Uterus (tissue), 2 donors: ENCODE results near the gene DMRTB1.

Experiments
- CTCF ChIP-seq, 4 experiments: fragments of 200-600 bp in 2 of 4; fragments of 450-650 bp in 2 of 4; sonication (generic) in 2 of 4; IDR thresholded peaks; one replicate each; pipeline ENCODE4 v1.5.1; 2016 to 2019; ENCODE audit warnings: antibody characterized with exemption in 4 of 4, mild to moderate bottlenecking in 2 of 4, moderate library complexity in 1 of 4
- POLR2A ChIP-seq, 2 donors: fragments of 450-650 bp; IDR thresholded peaks; one replicate each; pipeline ENCODE4 v1.6.1; 2016; ENCODE audit warnings: antibody characterized with exemption in 2 of 2, mild to moderate bottlenecking in 1 of 2, moderate library complexity in 1 of 2

GRCh38 chr1:53431805-53432565 lies 27.2 kb upstream of the DMRTB1 start:
- TF ChIP-seq CTCF (IDR thresholded peaks at IDR 0.05) (no peak), POLR2A (IDR thresholded peaks at IDR 0.05) (no peak)
